Pulmonary artery endothelial cell (primary cell): ENCODE measurements around the gene SLC38A10. TPM values are rescaled to one million over a fixed set of nuclear protein-coding genes. Genes with fewer than 3 reads are reported as not detected.
"Not testable (repeated sequence)": the region's sequence is repeated elsewhere in the genome, so short reads cannot be mapped to it uniquely, and the experiment has no call there.

Experiments used
- DNase-seq: peaks from one replicate; pipeline ENCODE4 v3.0.0-alpha.2; 2011; ENCODE audit warnings: low read depth, low spot score
- total RNA-seq: library from RNA; depleted of rRNA; stranded (reverse); fragments of >200 nt; gene quantifications from 2 replicates; pipeline ENCODE4 v1.2.3, GENCODE V29; 2014

The SLC38A10 gene
- total RNA-seq, 1 donor from 2014 or later: 61.1 TPM

- DNase-seq: no peak
Measured at GRCh38 chr17:81312624-81313325, 17.7 kb upstream of the SLC38A10 start.

GRCh38 chr17:81311946-81312345, 16.8 kb upstream of the SLC38A10 start:
- DNase-seq: no peak

GRCh38 chr17:81310949-81311550, 15.9 kb upstream of the SLC38A10 start:
- no peak for DNase-seq

- DNase-seq: no peak
Measured at GRCh38 chr17:81309859-81310839, 15.0 kb upstream of the SLC38A10 start.

GRCh38 chr17:81309140-81309858, 14.2 kb upstream of the SLC38A10 start:
- DNase-seq: no peak

GRCh38 chr17:81308784-81309139, 13.7 kb upstream of the SLC38A10 start:
- DNase-seq: not testable (repeated sequence)

GRCh38 chr17:81307636-81308560, 12.8 kb upstream of the SLC38A10 start:
- DNase-seq: no peak

- no peak for DNase-seq
Measured at GRCh38 chr17:81306898-81307510, 11.9 kb upstream of the SLC38A10 start.

- no peak for DNase-seq
Measured at GRCh38 chr17:81306491-81306890, 11.4 kb upstream of the SLC38A10 start.

GRCh38 chr17:81305051-81305630, 10.0 kb upstream of the SLC38A10 start:
- no peak for DNase-seq

- no peak for DNase-seq
Measured at GRCh38 chr17:81304196-81305015, 9.3 kb upstream of the SLC38A10 start.

- DNase-seq: no peak
Measured at GRCh38 chr17:81303385-81303784, 8.3 kb upstream of the SLC38A10 start.

- no peak for DNase-seq
Measured at GRCh38 chr17:81302861-81303333, 7.8 kb upstream of the SLC38A10 start.

GRCh38 chr17:81302324-81302723, 7.2 kb upstream of the SLC38A10 start:
- no peak for DNase-seq

GRCh38 chr17:81301195-81302144, 6.4 kb upstream of the SLC38A10 start:
- DNase-seq: no peak

GRCh38 chr17:81300586-81301155, 5.6 kb upstream of the SLC38A10 start:
- no peak for DNase-seq
